ENCODE measurements around the gene VAMP4. TPM values are rescaled to one million over a fixed set of nuclear protein-coding genes. Genes with fewer than 3 reads are reported as not detected.

VAMP4 gene
- total and polyA plus RNA-seq, 10 of the 15 experiments (the other 5 are each of a cell fraction or from before 2014, with no cell fraction given), result 0.90 to 7.9 (median 4.3) TPM

DNA sequence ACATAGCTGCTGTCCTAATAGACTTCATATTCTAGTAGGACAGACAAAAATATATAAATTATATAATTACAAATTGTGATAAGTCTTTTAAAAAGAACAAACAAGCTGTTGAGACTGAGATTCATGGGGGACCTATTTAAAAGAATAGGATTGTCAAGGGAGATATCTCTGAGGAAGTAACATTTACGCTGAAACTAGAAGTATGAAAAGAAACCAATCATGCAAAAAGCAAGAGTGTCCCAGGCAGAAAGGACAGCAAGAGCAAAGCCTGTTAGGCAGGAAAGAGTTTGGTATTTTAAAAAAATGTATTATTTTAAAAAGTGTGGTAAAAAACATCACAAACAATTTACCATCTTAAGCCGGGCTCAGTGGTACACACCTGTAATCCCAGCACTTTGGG lies 30.4 kb upstream of the VAMP4 start:
- ATAC-seq (peak; percentile 44; the same call in 2 of the 3 replicates), DNase-seq (ENCODE audit: low read depth, low spot score) (no peak), FAIRE-seq (no peak)
- SMC1A ChIA-PET (ENCODE audit: uncharacterized antibody, unreplicated experiment), result interaction anchor here (0.8 to 1.5 kb wide), 2 partner anchors 9 to 29 kb away, joined by 3 read pairs; partner anchors contain the start of gene METTL13
- TF ChIP-seq, protein P1, sequence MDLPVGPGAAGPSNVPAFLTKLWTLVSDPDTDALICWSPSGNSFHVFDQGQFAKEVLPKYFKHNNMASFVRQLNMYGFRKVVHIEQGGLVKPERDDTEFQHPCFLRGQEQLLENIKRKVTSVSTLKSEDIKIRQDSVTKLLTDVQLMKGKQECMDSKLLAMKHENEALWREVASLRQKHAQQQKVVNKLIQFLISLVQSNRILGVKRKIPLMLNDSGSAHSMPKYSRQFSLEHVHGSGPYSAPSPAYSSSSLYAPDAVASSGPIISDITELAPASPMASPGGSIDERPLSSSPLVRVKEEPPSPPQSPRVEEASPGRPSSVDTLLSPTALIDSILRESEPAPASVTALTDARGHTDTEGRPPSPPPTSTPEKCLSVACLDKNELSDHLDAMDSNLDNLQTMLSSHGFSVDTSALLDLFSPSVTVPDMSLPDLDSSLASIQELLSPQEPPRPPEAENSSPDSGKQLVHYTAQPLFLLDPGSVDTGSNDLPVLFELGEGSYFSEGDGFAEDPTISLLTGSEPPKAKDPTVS (IDR thresholded peaks at IDR 0.05; ENCODE audit: low read depth, low read length), result no peak
- TF ChIP-seq, protein P2, sequence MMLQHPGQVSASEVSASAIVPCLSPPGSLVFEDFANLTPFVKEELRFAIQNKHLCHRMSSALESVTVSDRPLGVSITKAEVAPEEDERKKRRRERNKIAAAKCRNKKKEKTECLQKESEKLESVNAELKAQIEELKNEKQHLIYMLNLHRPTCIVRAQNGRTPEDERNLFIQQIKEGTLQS (IDR thresholded peaks at IDR 0.05; ENCODE audit: borderline replicate concordance, extremely low read depth, low read depth, low read length), result no peak
- no peak for TF ChIP-seq KDM1A (IDR thresholded peaks at IDR 0.05; ENCODE audit: borderline replicate concordance)
- TF ChIP-seq POU2F2 (IDR thresholded peaks at IDR 0.05; ENCODE audit: borderline replicate concordance, low read depth, low read length), result no peak
- no peak for TF ChIP-seq NR2C1 (IDR thresholded peaks at IDR 0.05)
- TF ChIP-seq ZNF24 (IDR thresholded peaks at IDR 0.05), result no peak
- no peak for TF ChIP-seq SPI1 (IDR thresholded peaks at IDR 0.05; ENCODE audit: borderline replicate concordance, insufficient read depth, low read depth, low read length)
- no peak for TF ChIP-seq ZZZ3 (IDR thresholded peaks at IDR 0.05; ENCODE audit: control insufficient read depth, insufficient read length, low read depth)
- no peak for TF ChIP-seq MEF2A (IDR thresholded peaks at IDR 0.05; ENCODE audit: insufficient read depth, low read depth, low read length)
- TF ChIP-seq POLR2AphosphoS2 (IDR thresholded peaks at IDR 0.05; ENCODE audit: low read depth, low read length), result no peak
- TF ChIP-seq NRF1 (conservative IDR thresholded peaks at IDR 0.05; ENCODE audit: low read depth, low read length), result no peak
- TF ChIP-seq, protein P3, sequence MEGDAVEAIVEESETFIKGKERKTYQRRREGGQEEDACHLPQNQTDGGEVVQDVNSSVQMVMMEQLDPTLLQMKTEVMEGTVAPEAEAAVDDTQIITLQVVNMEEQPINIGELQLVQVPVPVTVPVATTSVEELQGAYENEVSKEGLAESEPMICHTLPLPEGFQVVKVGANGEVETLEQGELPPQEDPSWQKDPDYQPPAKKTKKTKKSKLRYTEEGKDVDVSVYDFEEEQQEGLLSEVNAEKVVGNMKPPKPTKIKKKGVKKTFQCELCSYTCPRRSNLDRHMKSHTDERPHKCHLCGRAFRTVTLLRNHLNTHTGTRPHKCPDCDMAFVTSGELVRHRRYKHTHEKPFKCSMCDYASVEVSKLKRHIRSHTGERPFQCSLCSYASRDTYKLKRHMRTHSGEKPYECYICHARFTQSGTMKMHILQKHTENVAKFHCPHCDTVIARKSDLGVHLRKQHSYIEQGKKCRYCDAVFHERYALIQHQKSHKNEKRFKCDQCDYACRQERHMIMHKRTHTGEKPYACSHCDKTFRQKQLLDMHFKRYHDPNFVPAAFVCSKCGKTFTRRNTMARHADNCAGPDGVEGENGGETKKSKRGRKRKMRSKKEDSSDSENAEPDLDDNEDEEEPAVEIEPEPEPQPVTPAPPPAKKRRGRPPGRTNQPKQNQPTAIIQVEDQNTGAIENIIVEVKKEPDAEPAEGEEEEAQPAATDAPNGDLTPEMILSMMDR (IDR thresholded peaks at IDR 0.05 in 2 of 3, conservative IDR thresholded peaks at IDR 0.05 in 1 of 3; ENCODE audit: control insufficient read depth in 2 of 3, extremely low read depth in 1 of 3, insufficient read depth in 1 of 3, low read depth in 3 of 3, low read length in 3 of 3), result no peak
- no peak for TF ChIP-seq ZNF217 (IDR thresholded peaks at IDR 0.05)
- H3K27me3 ChIP-seq (replicated peaks in 1 of 2; ENCODE audit: control insufficient read depth in 2 of 2, insufficient read depth in 2 of 2, low read length in 1 of 2), result no peaks in the 10 kb centered on the region
- CTCF ChIA-PET, result no interaction called here
- POLR2A ChIA-PET, result interaction anchor here (0.5 kb wide), 1 partner anchor 8 kb away, joined by 3 read pairs; no protein-coding TSS in a partner anchor
- H3K79me2 ChIP-seq (ENCODE audit: control insufficient read depth, insufficient read depth, low read length), result no peaks in the 10 kb centered on the region
- RAD21 ChIA-PET (ENCODE audit: unreplicated experiment), result interaction anchor here (0.6 kb wide), 1 partner anchor 163 kb away, joined by 4 read pairs; no protein-coding TSS in a partner anchor
- H3K4me1 ChIP-seq (ENCODE audit: control insufficient read depth, insufficient read depth, low read length), result no peaks in the 10 kb centered on the region
- no peaks in the 10 kb centered on the region for H4K20me1 ChIP-seq (ENCODE audit: control insufficient read depth, insufficient read depth)
- intact Hi-C loops (cut with micrococcal nuclease; ENCODE audit: unreplicated experiment), result no loop called here
- no peak overlapping the region for H3K9ac ChIP-seq (ENCODE audit: control insufficient read depth, insufficient read depth, low read length)
- no peaks in the 10 kb centered on the region for H3K9me3 ChIP-seq (replicated peaks; ENCODE audit: control insufficient read depth, insufficient read depth, low read length)
- H2AFZ ChIP-seq (ENCODE audit: control insufficient read depth, low read depth, low read length), result no peak overlapping the region
- H3K27ac ChIP-seq (ENCODE audit: control insufficient read depth, insufficient read depth), result no peak overlapping the region
- in situ Hi-C loops (cut with MboI), result no loop called here
- 2% methylated on average over 2 of the region's 2 CpGs for WGBS (ENCODE audit: insufficient coverage, insufficient replicate concordance, low lambda C conversion rate, missing lambda C conversion rate)
- no peaks in the 10 kb centered on the region for H3K36me3 ChIP-seq (ENCODE audit: control insufficient read depth in 2 of 2, insufficient read depth in 2 of 2, low read length in 1 of 2)
- H3K4me3 ChIP-seq, result no peak overlapping the region
- no TSS peak for BruUV-seq (replicated peaks)
- H3K4me2 ChIP-seq (ENCODE audit: control insufficient read depth, insufficient read depth), result no peak overlapping the region
